DND-41 (cell line): ENCODE data around the gene PROZ.

Experiments used
- CTCF ChIP-seq: IDR thresholded peaks from 2 replicates; pipeline ENCODE4 v1.5.1; 2012; ENCODE audit warnings: borderline replicate concordance, low read length, moderate library complexity, mild to moderate bottlenecking; ENCODE audit not compliant: poor library complexity, severe bottlenecking; ENCODE audit errors: extremely low read depth
- EZH2 ChIP-seq: IDR thresholded peaks from 3 replicates; pipeline ENCODE4 v1.6.1; 2012; ENCODE audit warnings: borderline replicate concordance, low read depth, mild to moderate bottlenecking, moderate library complexity, low read length, inconsistent platforms; ENCODE audit not compliant: severe bottlenecking

- TF ChIP-seq EZH2: no peak
- TF ChIP-seq CTCF: no peak
Measured at GRCh38 chr13:113129480-113129879, 29.0 kb upstream of the PROZ start.
